PFSK-1 (cell line): ENCODE measurements around the gene DUS1L.

Experiments
- FOXP2 ChIP-seq: optimal IDR thresholded peaks from 2 replicates; pipeline ENCODE3; 2011; ENCODE audit warnings: borderline replicate concordance, control low read depth, inconsistent platforms; ENCODE audit not compliant: insufficient read depth; ENCODE audit errors: extremely low read length, extremely low read depth
- POLR2AphosphoS5 ChIP-seq: IDR thresholded peaks from 2 replicates; pipeline ENCODE4 v1.6.1; 2012; ENCODE audit warnings: low read depth, mild to moderate bottlenecking, control low read depth, low read length, moderate library complexity
- SIN3A ChIP-seq: IDR thresholded peaks from 2 replicates; pipeline ENCODE4 v1.6.1; 2012; ENCODE audit warnings: mild to moderate bottlenecking, low read length, moderate library complexity, borderline replicate concordance; ENCODE audit not compliant: insufficient read depth
- TAF1 ChIP-seq: IDR thresholded peaks from 2 replicates; pipeline ENCODE4 v1.6.1; 2012; ENCODE audit warnings: low read length, control low read depth, borderline replicate concordance; ENCODE audit not compliant: insufficient read depth
- TF ChIP-seq, protein P1 (sequence below), 2 experiments: IDR thresholded peaks; 2 replicates each; pipeline versions ENCODE4 v1.6.1 to v1.8.0; 2011 to 2012; ENCODE audit warnings: low read depth in 2 of 2, low read length in 2 of 2, control low read depth in 1 of 2, inconsistent platforms in 1 of 2, mild to moderate bottlenecking in 1 of 2, moderate library complexity in 1 of 2; ENCODE audit not compliant: insufficient read depth in 1 of 2

The DUS1L gene

GRCh38 chr17:82045936-82046484 is 19.6 kb downstream of the DUS1L start:
- TF ChIP-seq, protein P1, sequence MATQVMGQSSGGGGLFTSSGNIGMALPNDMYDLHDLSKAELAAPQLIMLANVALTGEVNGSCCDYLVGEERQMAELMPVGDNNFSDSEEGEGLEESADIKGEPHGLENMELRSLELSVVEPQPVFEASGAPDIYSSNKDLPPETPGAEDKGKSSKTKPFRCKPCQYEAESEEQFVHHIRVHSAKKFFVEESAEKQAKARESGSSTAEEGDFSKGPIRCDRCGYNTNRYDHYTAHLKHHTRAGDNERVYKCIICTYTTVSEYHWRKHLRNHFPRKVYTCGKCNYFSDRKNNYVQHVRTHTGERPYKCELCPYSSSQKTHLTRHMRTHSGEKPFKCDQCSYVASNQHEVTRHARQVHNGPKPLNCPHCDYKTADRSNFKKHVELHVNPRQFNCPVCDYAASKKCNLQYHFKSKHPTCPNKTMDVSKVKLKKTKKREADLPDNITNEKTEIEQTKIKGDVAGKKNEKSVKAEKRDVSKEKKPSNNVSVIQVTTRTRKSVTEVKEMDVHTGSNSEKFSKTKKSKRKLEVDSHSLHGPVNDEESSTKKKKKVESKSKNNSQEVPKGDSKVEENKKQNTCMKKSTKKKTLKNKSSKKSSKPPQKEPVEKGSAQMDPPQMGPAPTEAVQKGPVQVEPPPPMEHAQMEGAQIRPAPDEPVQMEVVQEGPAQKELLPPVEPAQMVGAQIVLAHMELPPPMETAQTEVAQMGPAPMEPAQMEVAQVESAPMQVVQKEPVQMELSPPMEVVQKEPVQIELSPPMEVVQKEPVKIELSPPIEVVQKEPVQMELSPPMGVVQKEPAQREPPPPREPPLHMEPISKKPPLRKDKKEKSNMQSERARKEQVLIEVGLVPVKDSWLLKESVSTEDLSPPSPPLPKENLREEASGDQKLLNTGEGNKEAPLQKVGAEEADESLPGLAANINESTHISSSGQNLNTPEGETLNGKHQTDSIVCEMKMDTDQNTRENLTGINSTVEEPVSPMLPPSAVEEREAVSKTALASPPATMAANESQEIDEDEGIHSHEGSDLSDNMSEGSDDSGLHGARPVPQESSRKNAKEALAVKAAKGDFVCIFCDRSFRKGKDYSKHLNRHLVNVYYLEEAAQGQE (IDR thresholded peaks at IDR 0.05; ENCODE audit: insufficient read depth in 1 of 2, low read depth in 2 of 2, low read length in 2 of 2): no peak
- TF ChIP-seq TAF1: no peak
- no peak for TF ChIP-seq POLR2AphosphoS5
- TF ChIP-seq SIN3A: no peak

- no peak for TF ChIP-seq POLR2AphosphoS5
- TF ChIP-seq, protein P1 (IDR thresholded peaks at IDR 0.05; ENCODE audit: insufficient read depth in 1 of 2, low read depth in 2 of 2, low read length in 2 of 2): no peak
- no peak for TF ChIP-seq TAF1
- no peak for TF ChIP-seq SIN3A
- no peak for TF ChIP-seq FOXP2
These were observed 22.1 kb downstream of the DUS1L start for GRCh38 chr17:82043507-82043906.

DNA sequence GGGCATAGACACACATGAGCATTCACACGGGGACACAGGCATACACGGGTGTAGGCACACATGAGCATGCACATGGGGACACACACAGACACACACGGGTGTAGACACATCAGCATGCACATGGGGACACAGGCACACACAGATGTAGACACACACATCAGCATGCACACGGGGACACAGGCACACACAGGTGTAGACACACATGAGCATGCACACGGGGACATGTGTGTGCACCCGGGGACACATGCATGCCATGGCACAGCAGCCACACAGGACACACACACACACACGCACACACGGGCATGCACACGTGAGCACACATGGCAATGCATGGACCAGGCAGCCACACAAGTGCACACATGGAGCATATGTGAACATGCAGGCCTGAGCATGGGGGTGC is 23.0 kb downstream of the DUS1L start:
- TF ChIP-seq POLR2AphosphoS5 (no peak), FOXP2 (no peak), SIN3A (no peak), TAF1 (no peak)
- TF ChIP-seq, protein P1 (IDR thresholded peaks at IDR 0.05; ENCODE audit: insufficient read depth in 1 of 2, low read depth in 2 of 2, low read length in 2 of 2): no peak

GRCh38 chr17:82041144-82041814 is 24.3 kb downstream of the DUS1L start:
- TF ChIP-seq POLR2AphosphoS5 (no peak), SIN3A (no peak), FOXP2 (no peak), TAF1 (no peak)
- TF ChIP-seq, protein P1 (IDR thresholded peaks at IDR 0.05; ENCODE audit: insufficient read depth in 1 of 2, low read depth in 2 of 2, low read length in 2 of 2): no peak
